HepG2 (cell line): ENCODE measurements around the gene C19orf47. TPM values are rescaled to one million over a fixed set of nuclear protein-coding genes. Genes with fewer than 3 reads are reported as not detected.
A peak's percentile ranks its signal among the peaks of the same experiment; 100 is the strongest.

Source experiments
- CC2D1A ChIP-seq: sonication (generic); formaldehyde crosslinking; IDR thresholded peaks from 2 replicates; pipeline ENCODE4 v1.8.1; 2023; ENCODE audit warnings: mild to moderate bottlenecking, missing genetic modification reagents
- CHD2 ChIP-seq: IDR thresholded peaks from 2 replicates; pipeline ENCODE4 v1.6.1; 2011; ENCODE audit warnings: low read depth, low read length, improper control_type of control experiment
- FLYWCH1 ChIP-seq: sonication (generic); formaldehyde crosslinking; IDR thresholded peaks from 2 replicates; pipeline ENCODE4 v1.8.1; 2023; ENCODE audit warnings: mild to moderate bottlenecking, missing genetic modification reagents
- FOXC1 ChIP-seq: sonication (generic); formaldehyde crosslinking; IDR thresholded peaks from 2 replicates; pipeline ENCODE4 v1.8.0; 2022; ENCODE audit warnings: mild to moderate bottlenecking, missing genetic modification reagents, borderline replicate concordance
- IRF2 ChIP-seq: IDR thresholded peaks from 2 replicates; pipeline ENCODE4 v1.6.1; 2018; ENCODE audit warnings: missing genetic modification reagents, missing compliant biosample characterization
- MXI1 ChIP-seq: IDR thresholded peaks from 3 replicates; pipeline ENCODE4 v1.6.1; 2012; ENCODE audit warnings: low read depth, low read length, inconsistent platforms, borderline replicate concordance
- MYNN ChIP-seq: sonication (generic); formaldehyde crosslinking; IDR thresholded peaks from 2 replicates; pipeline ENCODE4 v1.4.0; 2020; ENCODE audit warnings: mild to moderate bottlenecking, low read depth, missing genetic modification reagents
- PCBP2 ChIP-seq: fragments of 200-400 bp; formaldehyde crosslinking; optimal IDR thresholded peaks from 2 replicates; pipeline ENCODE3; 2018; ENCODE audit warnings: low read length, low read depth; ENCODE audit not compliant: poor library complexity, severe bottlenecking
- PRMT3 ChIP-seq: sonication (generic); formaldehyde crosslinking; IDR thresholded peaks from 2 replicates; pipeline ENCODE4 v1.8.1; 2022; ENCODE audit warnings: low read depth, mild to moderate bottlenecking, moderate library complexity, missing genetic modification reagents, borderline replicate concordance
- ZNF468 ChIP-seq: sonication (generic); formaldehyde crosslinking; IDR thresholded peaks from 2 replicates; pipeline ENCODE4 v1.8.0; 2022; ENCODE audit warnings: mild to moderate bottlenecking, moderate library complexity, missing genetic modification reagents
- ZNF558 ChIP-seq: sonication (generic); formaldehyde crosslinking; IDR thresholded peaks from 2 replicates; pipeline ENCODE4 v1.9.0; 2022; ENCODE audit warnings: mild to moderate bottlenecking, missing genetic modification reagents, borderline replicate concordance
- ZNF570 ChIP-seq: sonication (generic); formaldehyde crosslinking; IDR thresholded peaks from 2 replicates; pipeline ENCODE4 v1.4.0; 2020; ENCODE audit warnings: mild to moderate bottlenecking, missing genetic modification reagents, borderline replicate concordance
- ZNF672 ChIP-seq: sonication (generic); formaldehyde crosslinking; IDR thresholded peaks from 2 replicates; pipeline ENCODE4 v1.8.1; 2022; ENCODE audit warnings: missing genetic modification reagents
- polyA plus RNA-seq, 8 experiments: library from polyadenylated mRNA; depleted of rRNA in 3 of 8; stranded (reverse) in 7 of 8; unstranded in 1 of 8; fragments of >200 nt; fragmentation: Illumina TruSeq in 4 of 8; extraction: Trizol in 4 of 8; gene quantifications; 2 replicates each; pipeline versions ENCODE4 v1.2.1 to v1.2.3, GENCODE V29; 2011 to 2016; ENCODE audit warnings: low read depth in 4 of 8, missing spikeins in 1 of 8, mixed read lengths in 1 of 8; ENCODE audit not compliant: insufficient read depth in 1 of 8
- total RNA-seq, 5 experiments: library from RNA; depleted of rRNA; stranded (reverse); fragments of >200 nt; fragmentation: Illumina TruSeq; extraction: Trizol; gene quantifications; 2 replicates each; pipeline ENCODE4 v1.2.3, GENCODE V29; 2016; ENCODE audit warnings: low read depth in 1 of 5
- TF ChIP-seq, protein P1 (sequence below): sonication (generic); formaldehyde crosslinking; IDR thresholded peaks from 2 replicates; pipeline ENCODE4 v1.4.0; 2020; ENCODE audit warnings: mild to moderate bottlenecking, missing genetic modification reagents, borderline replicate concordance
- TF ChIP-seq, protein P2 (sequence below): IDR thresholded peaks from 2 replicates; pipeline ENCODE4 v1.4.0; 2020; ENCODE audit warnings: mild to moderate bottlenecking, missing genetic modification reagents
- TF ChIP-seq, protein P3 (sequence below): sonication (generic); formaldehyde crosslinking; IDR thresholded peaks from 2 replicates; pipeline ENCODE4 v1.5.0; 2020; ENCODE audit warnings: missing genetic modification reagents
- TF ChIP-seq, protein P4 (sequence below): sonication (generic); formaldehyde crosslinking; IDR thresholded peaks from 2 replicates; pipeline ENCODE4 v1.4.0; 2020; ENCODE audit warnings: mild to moderate bottlenecking, missing genetic modification reagents
- TF ChIP-seq, protein P5 (sequence below): sonication (generic); formaldehyde crosslinking; IDR thresholded peaks from 2 replicates; pipeline ENCODE4 v1.5.0; 2020; ENCODE audit warnings: missing genetic modification reagents

The C19orf47 gene
- total and polyA plus RNA-seq, 2 of the 13 experiments (the other 11 are each of a cell fraction or from before 2014, with no cell fraction given), result 8.1 to 10.6 TPM

DNA sequence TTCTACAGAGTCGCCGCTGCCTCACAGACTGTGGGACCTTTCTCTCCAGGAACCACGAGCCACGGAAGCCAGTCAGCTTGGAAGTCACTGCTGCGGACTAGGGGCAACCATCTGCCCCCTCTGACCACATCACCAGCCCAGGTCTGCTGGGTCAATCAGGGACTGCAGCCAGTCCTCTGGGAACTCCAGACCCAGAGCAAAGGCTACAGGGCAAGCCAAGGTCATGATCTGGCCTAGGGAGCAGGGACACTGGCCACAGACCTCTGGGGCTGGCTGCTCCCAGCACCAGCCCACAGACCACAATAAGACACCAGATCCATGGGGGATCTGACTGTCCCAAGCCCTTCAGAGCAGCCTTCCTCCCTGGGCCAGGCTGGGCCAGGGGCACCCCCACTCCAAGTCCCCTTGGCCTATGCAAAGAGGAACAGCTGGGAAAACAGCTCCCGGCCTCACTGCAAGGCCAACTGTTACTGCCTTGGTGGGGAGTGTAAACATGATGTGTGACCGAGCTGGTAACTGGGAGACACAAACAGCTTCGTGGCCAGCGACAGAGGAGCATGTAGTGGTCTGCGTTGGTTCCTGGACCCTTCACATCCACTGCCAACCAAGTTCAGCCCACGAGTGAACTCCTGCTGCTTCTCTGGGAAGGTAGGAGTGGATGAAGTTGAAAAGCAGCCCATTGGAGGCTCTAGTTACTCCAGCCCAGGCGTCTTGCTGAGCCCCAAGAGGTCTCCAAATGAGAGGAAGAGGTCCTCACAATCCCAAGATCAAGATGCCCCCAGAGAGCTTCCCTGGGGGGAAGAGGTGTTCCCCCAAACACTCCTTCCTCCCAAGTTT lies 64.6 kb downstream of the C19orf47 start (continued):
- TF ChIP-seq, protein P1, sequence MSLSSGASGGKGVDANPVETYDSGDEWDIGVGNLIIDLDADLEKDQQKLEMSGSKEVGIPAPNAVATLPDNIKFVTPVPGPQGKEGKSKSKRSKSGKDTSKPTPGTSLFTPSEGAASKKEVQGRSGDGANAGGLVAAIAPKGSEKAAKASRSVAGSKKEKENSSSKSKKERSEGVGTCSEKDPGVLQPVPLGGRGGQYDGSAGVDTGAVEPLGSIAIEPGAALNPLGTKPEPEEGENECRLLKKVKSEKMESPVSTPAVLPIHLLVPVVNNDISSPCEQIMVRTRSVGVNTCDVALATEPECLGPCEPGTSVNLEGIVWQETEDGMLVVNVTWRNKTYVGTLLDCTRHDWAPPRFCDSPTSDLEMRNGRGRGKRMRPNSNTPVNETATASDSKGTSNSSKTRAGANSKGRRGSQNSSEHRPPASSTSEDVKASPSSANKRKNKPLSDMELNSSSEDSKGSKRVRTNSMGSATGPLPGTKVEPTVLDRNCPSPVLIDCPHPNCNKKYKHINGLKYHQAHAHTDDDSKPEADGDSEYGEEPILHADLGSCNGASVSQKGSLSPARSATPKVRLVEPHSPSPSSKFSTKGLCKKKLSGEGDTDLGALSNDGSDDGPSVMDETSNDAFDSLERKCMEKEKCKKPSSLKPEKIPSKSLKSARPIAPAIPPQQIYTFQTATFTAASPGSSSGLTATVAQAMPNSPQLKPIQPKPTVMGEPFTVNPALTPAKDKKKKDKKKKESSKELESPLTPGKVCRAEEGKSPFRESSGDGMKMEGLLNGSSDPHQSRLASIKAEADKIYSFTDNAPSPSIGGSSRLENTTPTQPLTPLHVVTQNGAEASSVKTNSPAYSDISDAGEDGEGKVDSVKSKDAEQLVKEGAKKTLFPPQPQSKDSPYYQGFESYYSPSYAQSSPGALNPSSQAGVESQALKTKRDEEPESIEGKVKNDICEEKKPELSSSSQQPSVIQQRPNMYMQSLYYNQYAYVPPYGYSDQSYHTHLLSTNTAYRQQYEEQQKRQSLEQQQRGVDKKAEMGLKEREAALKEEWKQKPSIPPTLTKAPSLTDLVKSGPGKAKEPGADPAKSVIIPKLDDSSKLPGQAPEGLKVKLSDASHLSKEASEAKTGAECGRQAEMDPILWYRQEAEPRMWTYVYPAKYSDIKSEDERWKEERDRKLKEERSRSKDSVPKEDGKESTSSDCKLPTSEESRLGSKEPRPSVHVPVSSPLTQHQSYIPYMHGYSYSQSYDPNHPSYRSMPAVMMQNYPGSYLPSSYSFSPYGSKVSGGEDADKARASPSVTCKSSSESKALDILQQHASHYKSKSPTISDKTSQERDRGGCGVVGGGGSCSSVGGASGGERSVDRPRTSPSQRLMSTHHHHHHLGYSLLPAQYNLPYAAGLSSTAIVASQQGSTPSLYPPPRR, result peak; percentile 55; the same call in 1 of the 2 replicates
- TF ChIP-seq ZNF672 (CRISPR knock-in tag), result no peak
- peak; percentile 21; the same call in 1 of the 3 replicates for TF ChIP-seq MXI1
- TF ChIP-seq CHD2, result no peak
- TF ChIP-seq CC2D1A (CRISPR knock-in tag), result no peak
- no peak for TF ChIP-seq ZNF570 (CRISPR knock-in tag)
- TF ChIP-seq FLYWCH1 (CRISPR knock-in tag), result no peak
- TF ChIP-seq ZNF558 (CRISPR knock-in tag), result no peak
- no peak for TF ChIP-seq PCBP2
- TF ChIP-seq, protein P2, sequence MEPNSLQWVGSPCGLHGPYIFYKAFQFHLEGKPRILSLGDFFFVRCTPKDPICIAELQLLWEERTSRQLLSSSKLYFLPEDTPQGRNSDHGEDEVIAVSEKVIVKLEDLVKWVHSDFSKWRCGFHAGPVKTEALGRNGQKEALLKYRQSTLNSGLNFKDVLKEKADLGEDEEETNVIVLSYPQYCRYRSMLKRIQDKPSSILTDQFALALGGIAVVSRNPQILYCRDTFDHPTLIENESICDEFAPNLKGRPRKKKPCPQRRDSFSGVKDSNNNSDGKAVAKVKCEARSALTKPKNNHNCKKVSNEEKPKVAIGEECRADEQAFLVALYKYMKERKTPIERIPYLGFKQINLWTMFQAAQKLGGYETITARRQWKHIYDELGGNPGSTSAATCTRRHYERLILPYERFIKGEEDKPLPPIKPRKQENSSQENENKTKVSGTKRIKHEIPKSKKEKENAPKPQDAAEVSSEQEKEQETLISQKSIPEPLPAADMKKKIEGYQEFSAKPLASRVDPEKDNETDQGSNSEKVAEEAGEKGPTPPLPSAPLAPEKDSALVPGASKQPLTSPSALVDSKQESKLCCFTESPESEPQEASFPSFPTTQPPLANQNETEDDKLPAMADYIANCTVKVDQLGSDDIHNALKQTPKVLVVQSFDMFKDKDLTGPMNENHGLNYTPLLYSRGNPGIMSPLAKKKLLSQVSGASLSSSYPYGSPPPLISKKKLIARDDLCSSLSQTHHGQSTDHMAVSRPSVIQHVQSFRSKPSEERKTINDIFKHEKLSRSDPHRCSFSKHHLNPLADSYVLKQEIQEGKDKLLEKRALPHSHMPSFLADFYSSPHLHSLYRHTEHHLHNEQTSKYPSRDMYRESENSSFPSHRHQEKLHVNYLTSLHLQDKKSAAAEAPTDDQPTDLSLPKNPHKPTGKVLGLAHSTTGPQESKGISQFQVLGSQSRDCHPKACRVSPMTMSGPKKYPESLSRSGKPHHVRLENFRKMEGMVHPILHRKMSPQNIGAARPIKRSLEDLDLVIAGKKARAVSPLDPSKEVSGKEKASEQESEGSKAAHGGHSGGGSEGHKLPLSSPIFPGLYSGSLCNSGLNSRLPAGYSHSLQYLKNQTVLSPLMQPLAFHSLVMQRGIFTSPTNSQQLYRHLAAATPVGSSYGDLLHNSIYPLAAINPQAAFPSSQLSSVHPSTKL, result peak; percentile 48; the same call in 1 of the 2 replicates
- peak; percentile 71; the same call in 1 of the 2 replicates for TF ChIP-seq FOXC1 (CRISPR knock-in tag)
- TF ChIP-seq, protein P3, sequence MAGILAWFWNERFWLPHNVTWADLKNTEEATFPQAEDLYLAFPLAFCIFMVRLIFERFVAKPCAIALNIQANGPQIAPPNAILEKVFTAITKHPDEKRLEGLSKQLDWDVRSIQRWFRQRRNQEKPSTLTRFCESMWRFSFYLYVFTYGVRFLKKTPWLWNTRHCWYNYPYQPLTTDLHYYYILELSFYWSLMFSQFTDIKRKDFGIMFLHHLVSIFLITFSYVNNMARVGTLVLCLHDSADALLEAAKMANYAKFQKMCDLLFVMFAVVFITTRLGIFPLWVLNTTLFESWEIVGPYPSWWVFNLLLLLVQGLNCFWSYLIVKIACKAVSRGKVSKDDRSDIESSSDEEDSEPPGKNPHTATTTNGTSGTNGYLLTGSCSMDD (CRISPR knock-in tag), result no peak
- TF ChIP-seq ZNF468, result no peak
- TF ChIP-seq, protein P4, sequence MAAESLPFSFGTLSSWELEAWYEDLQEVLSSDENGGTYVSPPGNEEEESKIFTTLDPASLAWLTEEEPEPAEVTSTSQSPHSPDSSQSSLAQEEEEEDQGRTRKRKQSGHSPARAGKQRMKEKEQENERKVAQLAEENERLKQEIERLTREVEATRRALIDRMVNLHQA, result no peak
- no peak for TF ChIP-seq PRMT3 (CRISPR knock-in tag)
- TF ChIP-seq, protein P5, sequence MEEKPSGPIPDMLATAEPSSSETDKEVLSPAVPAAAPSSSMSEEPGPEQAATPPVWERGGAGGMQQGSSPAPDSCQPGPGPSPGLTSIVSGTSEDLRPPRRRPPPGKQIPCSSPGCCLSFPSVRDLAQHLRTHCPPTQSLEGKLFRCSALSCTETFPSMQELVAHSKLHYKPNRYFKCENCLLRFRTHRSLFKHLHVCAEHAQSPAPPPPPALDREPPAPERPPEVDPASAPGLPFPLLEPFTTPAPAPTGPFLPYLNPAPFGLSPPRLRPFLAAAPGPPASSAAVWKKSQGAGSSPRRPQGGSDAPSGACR (CRISPR knock-in tag), result peak; percentile 77; the same call in 1 of the 2 replicates
- peak; percentile 29 for TF ChIP-seq IRF2 (CRISPR knock-in tag)
- no peak for TF ChIP-seq MYNN
